Ovary (tissue), 3 donors: ENCODE data around the gene ADGRB2.

Experiments
- CTCF ChIP-seq, 3 donors: fragments of 450-650 bp in 2 of 3; fragments of 200-600 bp in 1 of 3; IDR thresholded peaks; one replicate each; pipeline versions ENCODE4 v1.5.1 to v1.8.0; 2016 to 2022; ENCODE audit warnings: antibody characterized with exemption in 3 of 3, mild to moderate bottlenecking in 1 of 3
- POLR2A ChIP-seq: fragments of 450-650 bp; IDR thresholded peaks from one replicate; pipeline ENCODE4 v1.6.1; 2017; ENCODE audit warnings: antibody characterized with exemption, mild to moderate bottlenecking, moderate library complexity
- donor health status: DM: no; HTN: no; CAD: no.

- TF ChIP-seq CTCF (IDR thresholded peaks at IDR 0.05) (no peak), POLR2A (no peak)
Observed at GRCh38 chr1:31677401-31677800, 86.7 kb downstream of the ADGRB2 start.
